Stimulated activated CD8-positive, alpha-beta memory T cell treated with anti-CD3 and anti-CD28 coated beads, Interleukin-4, amount 100 ng/mL, for 48 hours (primary cell): Measurements from ENCODE around the gene ARVCF.

Experiments used
- DNase-seq: peaks from one replicate; pipeline ENCODE4 v3.0.0-alpha.2; 2020

Gene ARVCF

GRCh38 chr22:19997561-19998231, 18.9 kb downstream of the ARVCF start:
- DNase-seq = no peak

- DNase-seq = no peak
Measured at GRCh38 chr22:19996694-19997384, 19.8 kb downstream of the ARVCF start.

- no peak for DNase-seq
Measured at GRCh38 chr22:19995611-19996339, 20.8 kb downstream of the ARVCF start.

GRCh38 chr22:19994851-19995610, 21.6 kb downstream of the ARVCF start:
- DNase-seq = no peak

GRCh38 chr22:19993926-19994325, 22.7 kb downstream of the ARVCF start:
- DNase-seq = no peak

GRCh38 chr22:19992921-19993355, 23.7 kb downstream of the ARVCF start:
- DNase-seq = no peak

- DNase-seq = no peak
Measured at GRCh38 chr22:19992481-19992911, 24.1 kb downstream of the ARVCF start.

GRCh38 chr22:19991645-19992451, 24.8 kb downstream of the ARVCF start:
- no peak for DNase-seq

- DNase-seq = no peak
Measured at GRCh38 chr22:19991395-19991644, 25.3 kb downstream of the ARVCF start.

GRCh38 chr22:19990609-19991394, 25.8 kb downstream of the ARVCF start:
- DNase-seq = no peak

GRCh38 chr22:19990188-19990587, 26.4 kb downstream of the ARVCF start:
- DNase-seq = no peak

- no peak for DNase-seq
Measured at GRCh38 chr22:19989725-19990067, 26.9 kb downstream of the ARVCF start.

GRCh38 chr22:19988965-19989724, 27.5 kb downstream of the ARVCF start:
- DNase-seq = no peak

GRCh38 chr22:19988331-19988808, 28.3 kb downstream of the ARVCF start:
- no peak for DNase-seq

GRCh38 chr22:19987394-19988306, 29.0 kb downstream of the ARVCF start:
- DNase-seq = no peak

- DNase-seq = peak; percentile 78
Measured at GRCh38 chr22:19986410-19987341, 29.9 kb downstream of the ARVCF start.

GRCh38 chr22:19986011-19986409, 30.6 kb downstream of the ARVCF start:
- DNase-seq = no peak
